Mesendoderm (in vitro differentiated cells): ENCODE results near the gene DUSP9.
"Not testable (repeated sequence)": the region's sequence is repeated elsewhere in the genome, so short reads cannot be mapped to it uniquely, and the experiment has no call there.

ENCODE experiments used
- DNase-seq: peaks from one replicate; pipeline ENCODE4 v3.0.0; 2013
- H2AK5ac ChIP-seq: 2 replicates; pipeline ENCODE4 v1.6.1; 2013; ENCODE audit warnings: low read length, inconsistent platforms
- H2BK120ac ChIP-seq: 2 replicates; pipeline ENCODE4 v1.6.1; 2013; ENCODE audit warnings: low read depth, mild to moderate bottlenecking, low read length, moderate library complexity, mixed read lengths
- H2BK15ac ChIP-seq: replicated peaks from 2 replicates; pipeline ENCODE4 v1.6.1; 2013; ENCODE audit warnings: low read depth, mild to moderate bottlenecking, moderate library complexity
- H2BK5ac ChIP-seq: 2 replicates; pipeline ENCODE4 v1.6.1; 2013; ENCODE audit warnings: low read length, inconsistent platforms
- H3K18ac ChIP-seq: 2 replicates; pipeline ENCODE4 v1.6.1; 2013; ENCODE audit warnings: mild to moderate bottlenecking, low read length, mixed read lengths
- H3K23ac ChIP-seq: one replicate; pipeline ENCODE4 v1.6.1; 2013; ENCODE audit warnings: low read length
- H3K27ac ChIP-seq: 2 replicates; pipeline ENCODE4 v1.5.1; 2013; ENCODE audit warnings: low read depth, mild to moderate bottlenecking, inconsistent platforms, low read length, moderate library complexity
- H3K27me3 ChIP-seq: 2 replicates; pipeline ENCODE4 v1.6.1; 2013; ENCODE audit warnings: low read length, control low read depth, mild to moderate bottlenecking, inconsistent platforms; ENCODE audit not compliant: insufficient read depth, poor library complexity
- H3K36me3 ChIP-seq: 2 replicates; pipeline ENCODE4 v1.6.1; 2013; ENCODE audit warnings: low read length, inconsistent platforms; ENCODE audit not compliant: control insufficient read depth, insufficient read depth
- H3K4ac ChIP-seq: one replicate; pipeline ENCODE4 v1.6.1; 2013; ENCODE audit warnings: low read depth, mild to moderate bottlenecking, low read length, moderate library complexity
- H3K4me1 ChIP-seq: 2 replicates; pipeline ENCODE4 v1.6.1; 2013; ENCODE audit warnings: low read depth, low read length, inconsistent platforms; ENCODE audit not compliant: control insufficient read depth
- H3K4me2 ChIP-seq: 2 replicates; pipeline ENCODE4 v1.6.1; 2013; ENCODE audit warnings: low read length
- H3K4me3 ChIP-seq: 2 replicates; pipeline ENCODE4 v1.5.1; 2013; ENCODE audit warnings: mild to moderate bottlenecking, low read length
- H3K56ac ChIP-seq: one replicate; pipeline ENCODE4 v1.6.1; 2013; ENCODE audit warnings: low read length
- H3K79me1 ChIP-seq: 2 replicates; pipeline ENCODE4 v1.6.1; 2013; ENCODE audit warnings: low read length, inconsistent platforms
- H3K79me2 ChIP-seq: 2 replicates; pipeline ENCODE4 v1.6.1; 2013; ENCODE audit warnings: mild to moderate bottlenecking, low read length; ENCODE audit not compliant: control insufficient read depth, insufficient read depth
- H3K9ac ChIP-seq: 2 replicates; pipeline ENCODE4 v1.6.1; 2013; ENCODE audit warnings: low read length, inconsistent platforms
- H4K5ac ChIP-seq: one replicate; pipeline ENCODE4 v1.6.1; 2013; ENCODE audit warnings: low read length
- H4K8ac ChIP-seq: one replicate; pipeline ENCODE4 v1.6.1; 2013; ENCODE audit warnings: low read depth, mild to moderate bottlenecking, control low read depth, low read length, moderate library complexity
- WGBS: extraction: QIAGEN DNeasy Blood & Tissue Kit; methylation state at CpG from one replicate; pipeline ENCODE4 v1.1.7; 2013; ENCODE audit warnings: low lambda C conversion rate, missing lambda C conversion rate; ENCODE audit not compliant: insufficient coverage; ENCODE audit errors: extremely low coverage; 5-methylcytosine and 5-hydroxymethylcytosine counted together

DUSP9 gene

GRCh38 chrX:153601511-153602110, 45.4 kb upstream of the DUSP9 start:
- H3K79me1 ChIP-seq = no peaks in the 10 kb centered on the region
- H3K36me3 ChIP-seq = no peaks in the 10 kb centered on the region
- H4K5ac ChIP-seq = no peak overlapping the region
- no peaks in the 10 kb centered on the region for H3K79me2 ChIP-seq
- H2BK15ac ChIP-seq = no peak overlapping the region
- no peak overlapping the region for H3K4me3 ChIP-seq
- H3K56ac ChIP-seq = no peak overlapping the region
- H3K9ac ChIP-seq = no peak overlapping the region
- no CpG with 5 or more reads among the region's 12 CpGs for WGBS
- no peaks in the 10 kb centered on the region for H3K27me3 ChIP-seq
- no peak overlapping the region for H4K8ac ChIP-seq
- H2AK5ac ChIP-seq = no peak overlapping the region
- H3K27ac ChIP-seq = no peak overlapping the region
- H3K4me1 ChIP-seq = no peaks in the 10 kb centered on the region
- H3K4me2 ChIP-seq = no peak overlapping the region
- H2BK120ac ChIP-seq = no peak overlapping the region
- no peak overlapping the region for H3K4ac ChIP-seq
- H3K18ac ChIP-seq = no peak overlapping the region
- H2BK5ac ChIP-seq = no peak overlapping the region
- no peak overlapping the region for H3K23ac ChIP-seq
- no peak for DNase-seq

GRCh38 chrX:153602601-153603000, 44.4 kb upstream of the DUSP9 start:
- DNase-seq = no peak
- Histone ChIP-seq H3K4me2 (no peak overlapping the region), H3K4ac (no peak overlapping the region), H3K27ac (no peak overlapping the region), H2BK5ac (no peak overlapping the region), H2BK120ac (no peak overlapping the region), H3K18ac (no peak overlapping the region), H3K79me1 (no peaks in the 10 kb centered on the region), H2BK15ac (no peak overlapping the region), H3K23ac (no peak overlapping the region), H3K79me2 (no peaks in the 10 kb centered on the region), H3K56ac (no peak overlapping the region), H4K5ac (no peak overlapping the region), H3K4me3 (no peak overlapping the region), H3K9ac (no peak overlapping the region), H2AK5ac (no peak overlapping the region), H3K4me1 (no peaks in the 10 kb centered on the region), H4K8ac (no peak overlapping the region), H3K36me3 (no peaks in the 10 kb centered on the region), H3K27me3 (no peaks in the 10 kb centered on the region)
- no CpG with 5 or more reads among the region's 3 CpGs for WGBS

- WGBS = no CpG with 5 or more reads among the region's 17 CpGs
- H4K5ac ChIP-seq = no peak overlapping the region
Measured at GRCh38 chrX:153603131-153603656, 43.8 kb upstream of the DUSP9 start.

GRCh38 chrX:153604666-153605380, 42.2 kb upstream of the DUSP9 start:
- not testable (repeated sequence) for H3K79me2 ChIP-seq, H3K79me1 ChIP-seq, H3K9ac ChIP-seq, H2AK5ac ChIP-seq, H3K18ac ChIP-seq, H3K56ac ChIP-seq, H3K36me3 ChIP-seq, H3K27me3 ChIP-seq, H4K5ac ChIP-seq, H3K4me3 ChIP-seq, H3K27ac ChIP-seq, H3K4ac ChIP-seq, H3K23ac ChIP-seq, H2BK5ac ChIP-seq, H3K4me1 ChIP-seq, H2BK120ac ChIP-seq, H2BK15ac ChIP-seq, H3K4me2 ChIP-seq, H4K8ac ChIP-seq, DNase-seq
- no CpG with 5 or more reads among the region's 18 CpGs for WGBS

More at GRCh38 chrX:153603131-153603656, 43.8 kb upstream of the DUSP9 start:
- H3K36me3 ChIP-seq = no peaks in the 10 kb centered on the region
- H2BK15ac ChIP-seq = no peak overlapping the region
- no peak overlapping the region for H3K18ac ChIP-seq
- no peak overlapping the region for H3K27ac ChIP-seq
- H2BK120ac ChIP-seq = no peak overlapping the region
- H3K27me3 ChIP-seq = no peaks in the 10 kb centered on the region
- DNase-seq = no peak
- no peak overlapping the region for H3K4me2 ChIP-seq
- H2AK5ac ChIP-seq = no peak overlapping the region
- H3K4me1 ChIP-seq = no peaks in the 10 kb centered on the region
- H3K9ac ChIP-seq = no peak overlapping the region
- no peaks in the 10 kb centered on the region for H3K79me1 ChIP-seq
- H3K79me2 ChIP-seq = no peaks in the 10 kb centered on the region
- no peak overlapping the region for H3K4ac ChIP-seq
- no peak overlapping the region for H4K8ac ChIP-seq
- H3K56ac ChIP-seq = no peak overlapping the region
- H3K23ac ChIP-seq = no peak overlapping the region
- H3K4me3 ChIP-seq = no peak overlapping the region
- no peak overlapping the region for H2BK5ac ChIP-seq

- Histone ChIP-seq H3K18ac (no peak overlapping the region), H3K23ac (no peak overlapping the region)
Measured at GRCh38 chrX:153606503-153606902, 40.5 kb upstream of the DUSP9 start.

More at GRCh38 chrX:153606503-153606902, 40.5 kb upstream of the DUSP9 start:
- Histone ChIP-seq H4K8ac (no peak overlapping the region), H3K36me3 (no peaks in the 10 kb centered on the region), H3K79me1 (no peaks in the 10 kb centered on the region), H3K27me3 (no peaks in the 10 kb centered on the region), H3K4ac (no peak overlapping the region), H2BK15ac (no peak overlapping the region), H3K4me3 (no peak overlapping the region), H3K9ac (no peak overlapping the region), H4K5ac (no peak overlapping the region), H2BK5ac (no peak overlapping the region), H3K4me1 (no peaks in the 10 kb centered on the region), H3K27ac (no peak overlapping the region), H3K4me2 (no peak overlapping the region), H3K79me2 (no peaks in the 10 kb centered on the region), H2AK5ac (no peak overlapping the region), H3K56ac (no peak overlapping the region), H2BK120ac (no peak overlapping the region)
- no CpG with 5 or more reads among the region's 23 CpGs for WGBS
- DNase-seq = no peak
